Renal cortex interstitium (tissue), 15 donors: ENCODE results near the gene TBX18. TPM values are rescaled to one million over a fixed set of nuclear protein-coding genes. Genes with fewer than 3 reads are reported as not detected.

Experiments used
- DNase-seq, 11 donors: peaks; one replicate each; pipeline ENCODE4 v3.0.0-alpha.2; 2013; ENCODE audit warnings: low read depth in 9 of 11, low spot score in 4 of 11; ENCODE audit errors: extremely low read depth in 1 of 11
- long read RNA-seq, 16 experiments: transcript quantifications; one replicate each; lab custom pipeline, GENCODE V29; 2026
- polyA plus RNA-seq, 3 donors: library from polyadenylated mRNA; unstranded; fragments of 120-200 nt; gene quantifications; one replicate each; pipeline ENCODE4 v1.2.1, GENCODE V29; 2013; ENCODE audit not compliant: insufficient read length in 3 of 3

TBX18 gene
- 10 to 100 TPM in 1 of 3 donors, 1 to 10 TPM in 2; 8.8 to 10.1 (median 9.5) TPM for polyA plus RNA-seq
- long read RNA-seq, donor 1, full-length matches to known transcripts, result 1 of 1 reads
- long read RNA-seq, donor 1, partial matches to known transcripts, result 0 of 1 reads
- long read RNA-seq, donor 1, other reads (novel, unspliced or antisense), result 0 of 1 reads
- long read RNA-seq, donor 2, full-length matches to known transcripts, result 2 of 2 reads
- long read RNA-seq, donor 2, partial matches to known transcripts, result 0 of 2 reads
- long read RNA-seq, donor 2, other reads (novel, unspliced or antisense), result 0 of 2 reads
- long read RNA-seq, donor 3, full-length matches to known transcripts, result 2 of 2 reads
- long read RNA-seq, donor 3, partial matches to known transcripts, result 0 of 2 reads
- long read RNA-seq, donor 3, other reads (novel, unspliced or antisense), result 0 of 2 reads
- long read RNA-seq, donor 4, result 0 reads
- long read RNA-seq, donor 5, result 0 reads
- long read RNA-seq, donor 6, full-length matches to known transcripts, result 2 of 2 reads
- long read RNA-seq, donor 6, partial matches to known transcripts, result 0 of 2 reads
- long read RNA-seq, donor 6, other reads (novel, unspliced or antisense), result 0 of 2 reads
- long read RNA-seq, donor 7, result 0 reads
- long read RNA-seq, donor 8, result 0 reads
- long read RNA-seq, donor 9, full-length matches to known transcripts, result 1 of 1 reads
- long read RNA-seq, donor 9, partial matches to known transcripts, result 0 of 1 reads
- long read RNA-seq, donor 9, other reads (novel, unspliced or antisense), result 0 of 1 reads
- long read RNA-seq, donor 10, result 0 reads
- long read RNA-seq, donor 11, full-length matches to known transcripts, result 1 of 1 reads
- long read RNA-seq, donor 11, partial matches to known transcripts, result 0 of 1 reads
- long read RNA-seq, donor 11, other reads (novel, unspliced or antisense), result 0 of 1 reads
- long read RNA-seq, donor 12, result 0 reads
- long read RNA-seq, donor 13, result 0 reads
- long read RNA-seq, donor 14, full-length matches to known transcripts, result 3 of 3 reads
- long read RNA-seq, donor 14, partial matches to known transcripts, result 0 of 3 reads
- long read RNA-seq, donor 14, other reads (novel, unspliced or antisense), result 0 of 3 reads
- long read RNA-seq, donor 15, result 0 reads
- long read RNA-seq, donor 16, full-length matches to known transcripts, result 2 of 2 reads
- long read RNA-seq, donor 16, partial matches to known transcripts, result 0 of 2 reads
- long read RNA-seq, donor 16, other reads (novel, unspliced or antisense), result 0 of 2 reads

DNA sequence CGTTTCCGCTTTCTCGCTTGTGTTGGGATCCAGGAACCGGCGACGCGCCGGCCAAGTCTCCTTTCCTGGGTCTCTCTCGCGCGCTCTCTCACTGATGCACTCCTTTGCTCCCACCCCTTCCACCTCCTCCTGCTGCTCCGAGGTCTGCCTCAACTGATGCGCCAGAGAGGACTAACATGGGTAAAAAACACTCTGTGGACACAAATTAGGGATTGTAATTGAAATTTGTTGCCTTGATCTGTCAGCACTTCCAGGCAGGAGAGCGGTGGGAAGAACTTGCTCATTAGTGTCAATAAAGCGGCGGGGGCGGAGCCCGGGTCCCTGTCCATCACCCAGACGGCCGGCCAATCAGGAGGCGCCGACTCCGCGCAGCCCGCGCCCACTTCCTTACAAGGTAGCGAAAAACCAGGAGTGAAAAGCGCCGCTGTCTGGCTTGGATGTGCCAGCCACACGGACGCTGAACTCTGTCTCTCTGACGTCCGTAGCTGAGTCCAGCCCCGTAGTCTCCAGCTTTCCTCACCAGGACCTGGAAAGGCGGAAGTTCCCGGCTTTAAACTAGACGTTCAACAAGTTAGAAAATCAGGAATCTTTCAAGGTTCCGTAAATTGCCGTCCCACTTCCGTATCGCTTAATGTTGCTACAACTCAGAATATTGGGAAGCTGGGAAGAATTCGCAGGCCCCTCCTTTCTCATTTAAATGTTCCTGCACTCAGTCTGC is at the start of gene TBX18:
Gene TBX18, minus strand, starts transcription at position 267 of the 718 bp plus-strand sequence. CDS start 417 bp downstream, outside the sequence.
- DNase-seq, result peak in 10 of 11 donors; percentile 70 to 89 (median 80)

GRCh38 chr6:84811351-84811750 is 47.0 kb upstream of the TBX18 start:
- DNase-seq, result no peak

DNA sequence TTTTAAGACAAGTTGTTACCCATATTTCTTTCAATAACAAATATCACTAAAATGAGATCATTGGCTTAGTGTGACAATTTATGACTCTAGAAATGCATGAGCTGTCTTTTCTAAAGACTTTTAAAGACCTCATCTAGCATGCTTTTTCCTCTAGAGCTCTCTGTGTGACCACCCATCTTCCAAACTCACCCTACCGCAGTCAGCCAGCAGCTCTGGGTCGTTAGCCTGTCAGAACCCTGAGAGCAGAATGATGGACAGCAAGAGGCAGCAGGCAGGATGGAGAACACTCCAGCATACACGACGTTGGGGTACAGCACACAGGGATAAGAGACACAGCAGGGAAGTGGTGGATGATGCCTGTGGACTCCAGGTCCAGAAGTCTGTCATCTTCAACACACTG is 45.1 kb upstream of the TBX18 start:
- DNase-seq, result no peak

GRCh38 chr6:84808491-84809061 is 44.2 kb upstream of the TBX18 start:
- DNase-seq, result peak in 1 of 11 donors; percentile 4

DNA sequence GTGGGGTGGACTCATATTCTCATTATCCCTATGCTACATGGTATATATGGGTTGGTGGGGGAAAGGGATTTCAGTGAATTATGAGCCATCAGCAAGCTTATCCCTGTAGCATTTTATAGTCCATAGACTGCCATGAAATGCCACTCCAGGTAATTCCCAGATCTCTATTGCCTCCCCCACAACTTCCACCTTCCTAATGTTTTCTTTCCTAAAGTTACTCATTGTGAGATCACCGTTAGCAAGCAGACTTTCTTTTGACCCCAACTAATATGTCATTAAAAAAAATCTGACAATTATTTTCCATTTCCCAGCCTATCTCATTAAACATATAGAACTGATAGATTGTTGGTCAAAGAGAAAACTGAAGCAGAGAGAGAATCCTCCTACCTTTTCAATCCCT is 40.7 kb upstream of the TBX18 start:
- DNase-seq, result no peak

DNA sequence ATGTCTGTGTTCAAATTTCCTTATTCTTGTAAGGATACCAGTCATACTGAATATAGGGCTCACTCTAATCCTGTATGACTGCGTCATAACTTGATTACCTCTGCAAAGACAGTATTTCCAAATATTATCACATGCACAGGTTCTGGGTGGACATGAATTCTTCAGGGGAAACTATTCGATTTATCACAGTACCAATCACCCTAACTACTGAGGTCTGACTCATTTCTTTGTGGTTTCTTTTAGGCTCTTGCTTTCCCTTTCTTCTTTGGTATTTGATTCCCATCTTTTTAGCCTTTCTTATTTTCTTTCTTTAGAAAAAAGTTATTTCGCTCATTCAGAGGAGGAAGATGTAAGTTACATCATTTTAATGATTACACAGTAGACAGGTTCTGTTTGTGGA is 40.3 kb upstream of the TBX18 start:
- no peak for DNase-seq

DNA sequence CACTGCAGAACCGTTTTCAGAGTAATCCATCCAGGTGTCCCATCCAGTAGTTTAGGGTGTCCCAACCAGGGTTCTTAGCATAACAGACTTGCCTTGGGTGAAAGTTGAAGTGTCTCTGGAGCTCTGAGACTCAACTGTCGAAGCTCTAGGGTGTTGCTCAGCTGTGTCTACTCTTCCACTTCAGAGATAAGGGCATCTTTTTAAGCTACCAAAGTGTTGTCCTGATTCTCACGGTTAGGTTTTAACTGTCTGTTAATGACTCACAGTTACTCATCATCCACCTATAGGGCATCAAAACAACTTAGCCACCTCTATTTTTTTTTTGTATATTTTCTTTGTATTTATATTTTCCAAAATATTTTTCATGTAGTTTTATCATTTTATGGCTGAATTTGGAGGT is 36.9 kb upstream of the TBX18 start:
- DNase-seq, result no peak

DNA sequence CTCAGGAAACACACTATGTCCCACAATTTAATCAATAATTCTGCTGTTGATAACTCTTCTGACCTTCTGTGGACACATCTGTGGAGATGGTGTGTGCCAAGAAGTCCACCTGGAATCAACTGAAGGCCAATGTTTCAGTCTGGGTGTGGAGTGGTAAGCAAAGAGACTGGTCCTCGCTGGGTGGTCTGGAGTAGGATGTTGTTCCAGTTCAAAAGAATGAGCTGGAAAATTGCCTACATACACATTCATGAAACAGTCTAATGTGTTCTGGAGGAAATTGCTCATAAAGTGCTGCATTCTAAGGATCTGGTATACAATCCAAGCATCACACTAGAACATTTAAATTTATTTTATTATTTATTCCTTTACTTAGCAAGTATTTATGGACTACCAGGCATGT is 33.9 kb upstream of the TBX18 start:
- peak in 3 of 11 donors; percentile 22 to 39 (median 38) for DNase-seq

- DNase-seq, result no peak
Observed at GRCh38 chr6:84796343-84796742, 31.9 kb upstream of the TBX18 start.

- no peak for DNase-seq
Observed at GRCh38 chr6:84791927-84792326, 27.5 kb upstream of the TBX18 start.

GRCh38 chr6:84791233-84791632 is 26.8 kb upstream of the TBX18 start:
- no peak for DNase-seq

DNA sequence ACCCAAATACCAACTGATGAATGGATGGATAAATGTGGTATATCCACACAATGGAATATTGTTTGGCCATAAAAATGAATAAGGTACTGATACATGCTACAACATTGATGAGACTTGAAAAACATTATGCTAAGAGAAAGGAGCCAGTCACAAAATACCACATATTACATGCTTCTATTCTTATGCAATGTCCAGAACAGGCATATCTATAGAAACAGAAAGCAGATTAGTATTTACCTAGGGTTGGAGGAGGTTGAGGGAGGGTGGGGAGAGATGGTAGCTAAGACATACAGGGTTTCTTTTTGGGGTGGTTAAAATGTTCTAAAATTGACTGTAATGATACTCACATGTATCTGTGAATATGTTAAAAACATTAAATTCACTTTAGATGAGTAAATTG is 24.8 kb upstream of the TBX18 start:
- DNase-seq, result no peak

- DNase-seq, result no peak
Observed at GRCh38 chr6:84788689-84789088, 24.3 kb upstream of the TBX18 start.

GRCh38 chr6:84785671-84786070 is 21.3 kb upstream of the TBX18 start:
- no peak for DNase-seq

GRCh38 chr6:84779917-84780316 is 15.5 kb upstream of the TBX18 start:
- DNase-seq, result no peak

GRCh38 chr6:84779380-84779779 is 15.0 kb upstream of the TBX18 start:
- DNase-seq, result no peak

DNA sequence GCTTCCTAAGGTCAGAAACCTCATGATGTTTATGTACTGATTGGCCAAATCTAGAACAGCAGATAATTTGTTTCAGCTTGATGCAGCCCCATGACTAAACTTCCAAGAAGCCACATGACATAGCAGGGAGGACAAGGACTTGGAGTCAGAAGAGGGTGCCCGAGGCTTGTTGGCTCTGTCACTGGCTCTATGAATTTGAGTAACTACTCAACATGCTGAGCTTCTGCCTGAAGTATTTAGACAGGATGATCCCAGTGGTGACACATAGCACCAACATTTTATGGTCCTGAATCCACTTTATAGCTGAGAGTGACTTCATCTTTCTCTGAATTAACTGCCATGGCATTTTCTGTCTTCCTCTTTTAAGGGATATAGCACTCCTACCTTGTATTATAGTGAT is 13.5 kb upstream of the TBX18 start:
- DNase-seq, result no peak

DNA sequence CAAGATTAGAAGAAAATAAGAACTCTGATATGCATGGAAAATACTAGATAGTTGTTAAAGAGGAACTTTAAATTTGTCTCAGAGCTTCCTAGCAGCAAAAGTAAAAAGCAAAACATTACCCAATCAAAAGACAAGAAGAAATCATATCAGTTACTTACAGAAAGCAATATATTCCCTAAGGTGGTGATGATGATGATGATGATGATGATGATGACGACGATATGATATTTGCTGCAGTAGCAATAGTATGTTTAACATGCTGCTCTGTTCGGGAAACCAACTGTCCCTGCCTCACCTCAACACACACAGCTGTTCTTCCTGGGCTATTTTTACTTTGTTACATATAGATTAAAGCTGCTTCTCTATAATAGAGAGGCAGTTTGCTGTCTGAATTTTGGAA is 12.0 kb upstream of the TBX18 start:
- DNase-seq, result no peak
